K562 (cell line): ENCODE measurements around the gene HRH1. TPM values are rescaled to one million over a fixed set of nuclear protein-coding genes. Genes with fewer than 3 reads are reported as not detected.

ENCODE experiments used
- ATAC-seq: fragments of 200-7000 bp; cut with Tn5 transposase; 3 replicates; pipeline ENCODE4 v1.9.1; 2020; ENCODE audit warnings: moderate library complexity
- BruUV-seq: library from RNA; stranded (reverse); fragments of 400-500 nt; replicated peaks from 2 replicates; lab custom pipeline; 2021; lab: Mats Ljungman, UMichigan
- CTCF ChIA-PET: fragments of 300-600 bp; formaldehyde crosslinking; extraction: SDS; loops from one replicate; lab custom pipeline; 2021; ENCODE audit warnings: low intra/inter-chr PET ratio; lab: Yijun Ruan, JAX
- POLR2A ChIA-PET: fragments of 300-600, 350-650 bp; sonication (Branson Sonifier 250); formaldehyde crosslinking; extraction: SDS; loops from one replicate; lab custom pipeline; 2021; ENCODE audit warnings: antibody characterized with exemption, inconsistent platforms; lab: Yijun Ruan, JAX
- DNase-seq, 4 experiments: peaks; one replicate each; pipeline versions ENCODE4 v3.0.0 to v3.0.0-alpha.2; 2011 to 2018; ENCODE audit warnings: low spot score in 3 of 4, mixed read lengths in 3 of 4; ENCODE audit errors: extremely low read depth in 1 of 4
- FAIRE-seq: peaks from 2 replicates; lab custom pipeline; 2011; peaks lifted over from hg19 to GRCh38; lab: Jason Lieb, UNC
- H2AFZ ChIP-seq: 2 replicates; pipeline ENCODE4 v1.6.0; 2011; ENCODE audit warnings: low read depth, low read length, control low read depth, inconsistent platforms
- H3K27ac ChIP-seq: fragments of 200-600 bp; 3 replicates; pipeline ENCODE4 v1.8.0; 2011; ENCODE audit warnings: low read depth, mild to moderate bottlenecking, control low read depth, inconsistent platforms, low read length, moderate library complexity, mixed read lengths; ENCODE audit errors: extremely low read depth
- H3K27me3 ChIP-seq, 2 experiments: fragments of 300-600 bp in 1 of 2; 2 replicates in 1 of 2; 3 replicates in 1 of 2; pipeline versions ENCODE4 v1.6.0 to v1.8.0; 2011; ENCODE audit warnings: inconsistent platforms in 2 of 2, low read length in 2 of 2, mild to moderate bottlenecking in 1 of 2, mixed read lengths in 1 of 2, moderate library complexity in 1 of 2; ENCODE audit not compliant: control insufficient read depth in 2 of 2, insufficient read depth in 2 of 2
- H3K36me3 ChIP-seq: fragments of 300-600 bp; 3 replicates; pipeline ENCODE4 v1.8.0; 2011; ENCODE audit warnings: mild to moderate bottlenecking, low read length, inconsistent platforms; ENCODE audit not compliant: control insufficient read depth, insufficient read depth
- H3K4me1 ChIP-seq, 2 experiments: fragments of 200-600 bp in 1 of 2; replicated peaks in 1 of 2; 2 replicates in 1 of 2; 3 replicates in 1 of 2; pipeline versions ENCODE4 v1.5.1 to v1.8.0; 2011; ENCODE audit warnings: inconsistent platforms in 2 of 2, low read length in 2 of 2, mild to moderate bottlenecking in 1 of 2, mixed read lengths in 1 of 2, moderate library complexity in 1 of 2; ENCODE audit not compliant: control insufficient read depth in 2 of 2, insufficient read depth in 2 of 2
- H3K4me2 ChIP-seq: 2 replicates; pipeline ENCODE4 v1.6.1; 2011; ENCODE audit warnings: low read length, control low read depth, inconsistent platforms, mixed read lengths; ENCODE audit not compliant: insufficient read depth
- H3K4me3 ChIP-seq: fragments of 200-600 bp; sonication (generic), shearing (Covaris generic); 2 replicates; pipeline ENCODE4 v1.5.1; 2016; ENCODE audit warnings: control low read depth, inconsistent platforms
- H3K79me2 ChIP-seq: fragments of 200-600 bp; 3 replicates; pipeline ENCODE4 v1.8.0; 2011; ENCODE audit warnings: low read length, inconsistent platforms; ENCODE audit not compliant: control insufficient read depth, insufficient read depth
- H3K9ac ChIP-seq, 2 experiments: 2 replicates each; pipeline versions ENCODE4 v1.6.0 to v1.6.1; 2011; ENCODE audit warnings: low read depth in 2 of 2, low read length in 2 of 2, control low read depth in 1 of 2, inconsistent platforms in 1 of 2, mild to moderate bottlenecking in 1 of 2, mixed read lengths in 1 of 2; ENCODE audit not compliant: insufficient read depth in 1 of 2
- H3K9me1 ChIP-seq: one replicate; pipeline ENCODE4 v1.6.0; 2011; ENCODE audit warnings: inconsistent platforms, mild to moderate bottlenecking, low read length, moderate library complexity; ENCODE audit not compliant: control insufficient read depth, insufficient read depth
- H3K9me3 ChIP-seq: replicated peaks from 2 replicates; pipeline ENCODE4 v1.5.1; 2011; ENCODE audit warnings: low read depth, low read length, inconsistent platforms; ENCODE audit not compliant: control insufficient read depth, insufficient read depth
- H4K20me1 ChIP-seq: replicated peaks from 2 replicates; pipeline ENCODE4 v1.6.1; 2011; ENCODE audit warnings: low read length, inconsistent platforms, mixed read lengths; ENCODE audit not compliant: control insufficient read depth, insufficient read depth
- MAZ ChIP-seq, 2 experiments: fragments of 450-650 bp in 1 of 2; sonication (generic) in 1 of 2; formaldehyde crosslinking; IDR thresholded peaks in 1 of 2; conservative IDR thresholded peaks in 1 of 2; 2 replicates each; pipeline versions ENCODE4 v1.4.0 to v1.5.0; 2020; ENCODE audit warnings: mild to moderate bottlenecking in 1 of 2, missing genetic modification reagents in 1 of 2
- POLR2G ChIP-seq: fragments of 200-400 bp; formaldehyde crosslinking; IDR thresholded peaks from 2 replicates; pipeline ENCODE4 v1.6.1; 2017; ENCODE audit warnings: low read depth, mild to moderate bottlenecking, antibody characterized with exemption, low read length, moderate library complexity
- RAD21 ChIP-seq, 2 experiments: fragments of 250-450 bp in 1 of 2; fragments of 450-650 bp in 1 of 2; sonication (Bioruptor Pico) in 1 of 2; formaldehyde crosslinking in 1 of 2; IDR thresholded peaks in 1 of 2; conservative IDR thresholded peaks in 1 of 2; 2 replicates each; pipeline versions ENCODE4 v1.4.0 to v1.8.0; 2020 to 2022; ENCODE audit warnings: mild to moderate bottlenecking in 2 of 2, moderate library complexity in 1 of 2
- SOX6 ChIP-seq: fragments of 450-650 bp; IDR thresholded peaks from 2 replicates; pipeline ENCODE4 v1.6.1; 2014; ENCODE audit warnings: mild to moderate bottlenecking
- XRCC4 ChIP-seq: IDR thresholded peaks from one replicate; pipeline ENCODE4 v1.6.1; 2011; ENCODE audit not compliant: insufficient read depth, insufficient read length; ENCODE audit errors: extremely low read depth
- ZNF12 ChIP-seq: sonication (generic); formaldehyde crosslinking; IDR thresholded peaks from 2 replicates; pipeline ENCODE4 v1.4.0; 2020; ENCODE audit warnings: mild to moderate bottlenecking, missing genetic modification reagents
- WGBS: fragments of 100-300 bp; shearing (Covaris generic); methylation state at CpG from one replicate; pipeline ENCODE4 v1.1.6; 2016; ENCODE audit warnings: low coverage, mixed read lengths; ENCODE audit not compliant: insufficient coverage; ENCODE audit errors: missing lambda C conversion rate; 5-methylcytosine and 5-hydroxymethylcytosine counted together
- in situ Hi-C: fragments of 300-500 bp; cut with MboI; formaldehyde crosslinking; loops from 4 replicates; pipeline ENCODE4 v1.15.0; 2018; ENCODE audit warnings: inconsistent platforms, mixed read lengths
- intact Hi-C: fragments of 100-400 bp; cut with micrococcal nuclease; formaldehyde crosslinking; loops from 2 replicates; pipeline ENCODE4 v1.14.2; 2022
- polyA plus RNA-seq, 8 experiments: library from polyadenylated mRNA; depleted of rRNA in 4 of 8; stranded (reverse) in 5 of 8; unstranded in 3 of 8; fragments of >200 nt; fragmentation: Nextera tagmentation in 2 of 8; fragmentation: Illumina TruSeq in 1 of 8; extraction: Ambion mirVana in 2 of 8; extraction: Trizol in 1 of 8; gene quantifications; 2 replicates each; pipeline versions ENCODE4 v1.2.1 to v1.2.3, GENCODE V29; 2011 to 2014; ENCODE audit warnings: inconsistent platforms in 1 of 8, missing spikeins in 1 of 8
- total RNA-seq, 7 experiments: library from RNA; depleted of rRNA in 6 of 7; stranded (reverse); fragments of >200 nt in 6 of 7; fragmentation: Illumina TruSeq in 2 of 7; extraction: Trizol in 2 of 7; gene quantifications; 2 replicates each; pipeline versions ENCODE4 v1.2.1 to v1.2.3, GENCODE V29; 2011 to 2021; ENCODE audit warnings: low replicate concordance in 1 of 7

Gene HRH1
- total and polyA plus RNA-seq, 9 of the 15 experiments (the other 6 are each of a cell fraction or from before 2014, with no cell fraction given) = 0.03 to 0.15 (median 0.06) TPM; not detected in 1

DNA sequence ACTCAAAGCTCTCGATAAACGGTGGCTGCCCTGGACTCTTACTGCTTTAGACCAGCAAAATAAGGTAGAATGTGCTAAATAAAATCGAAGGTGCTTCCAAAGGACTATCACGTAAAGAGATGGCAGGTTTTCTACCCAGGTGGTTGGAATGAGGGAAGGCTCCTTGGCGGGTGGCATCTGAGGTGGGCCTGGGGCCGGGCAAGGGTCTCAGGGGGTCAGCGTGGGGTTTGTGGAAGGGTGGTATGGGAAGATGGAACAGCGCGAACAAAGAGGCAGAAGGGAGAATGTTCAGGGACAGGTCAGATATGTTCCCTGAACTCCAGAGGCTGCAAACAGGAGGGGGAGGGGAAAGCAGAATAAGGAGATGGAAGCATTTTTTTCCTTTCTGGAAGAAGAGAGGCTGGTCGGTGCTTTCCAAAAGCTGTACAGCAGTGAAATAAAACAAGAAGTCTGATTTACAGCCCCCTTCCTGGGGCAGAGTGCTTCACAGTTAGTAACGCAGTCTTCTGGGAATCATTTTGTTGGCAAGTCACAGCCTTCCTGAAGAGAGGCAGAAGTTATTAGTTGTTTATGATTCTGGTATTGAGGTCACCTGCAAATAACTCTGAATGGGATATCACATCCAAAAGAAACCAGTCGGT, 59.6 kb downstream of the HRH1 start:
- in situ Hi-C loops = no loop called here
- ATAC-seq = no peak
- ChIA-PET POLR2A (interaction anchor here (1.3 kb wide), 1 partner anchor 16 kb away, joined by 3 read pairs; no protein-coding TSS in a partner anchor), CTCF (no interaction called here)
- H3K79me2 ChIP-seq = no peaks in the 10 kb centered on the region
- H3K9me3 ChIP-seq = no peaks in the 10 kb centered on the region
- 7% methylated on average over 12 of the region's 12 CpGs for WGBS
- H3K4me1 ChIP-seq = no peaks in the 10 kb centered on the region
- H3K9me1 ChIP-seq = no peaks in the 10 kb centered on the region
- H3K27me3 ChIP-seq = peaks cover 42 to 70% of the 10 kb centered on the region in 2 experiments
- no peaks in the 10 kb centered on the region for H4K20me1 ChIP-seq
- no TSS peak for BruUV-seq
- H3K4me3 ChIP-seq = no peak overlapping the region
- intact Hi-C loops = no loop called here
- H3K36me3 ChIP-seq = no peaks in the 10 kb centered on the region
- no peak overlapping the region for H3K27ac ChIP-seq
- no peak for FAIRE-seq
- no peak overlapping the region for H2AFZ ChIP-seq
- TF ChIP-seq XRCC4 (no peak), ZNF12 (CRISPR knock-in tag) (no peak), SOX6 (no peak), RAD21 (CRISPR knock-in tag; conservative IDR thresholded peaks at IDR 0.05 in 1 of 2, IDR thresholded peaks at IDR 0.05 in 1 of 2) (no peak), POLR2G (no peak), MAZ (CRISPR knock-in tag; conservative IDR thresholded peaks at IDR 0.05 in 1 of 2, IDR thresholded peaks at IDR 0.05 in 1 of 2) (no peak)
- TF ChIP-seq, all 486 proteins: peak for 0
- no peak overlapping the region for H3K4me2 ChIP-seq
- DNase-seq = no peak
- H3K9ac ChIP-seq = no peak overlapping the region
